ENCODE measurements around the gene ISOC2. TPM values are rescaled to one million over a fixed set of nuclear protein-coding genes. Genes with fewer than 3 reads are reported as not detected.

The ISOC2 gene
- total and polyA plus RNA-seq, 4 donors, result 49.1 to 181 (median 118) TPM

- DNase-seq (ENCODE audit: low spot score), result peak; percentile 29
- peaks cover 0 to 3% (median 1%) of the 10 kb centered on the region in 4 donors for H3K4me1 ChIP-seq (ENCODE audit: control insufficient read depth in 4 of 4, insufficient read depth in 4 of 4, low read length in 3 of 4)
- H3K9me3 ChIP-seq (ENCODE audit: control insufficient read depth in 4 of 4, low read length in 3 of 4), result peaks cover 0 to 2% (median 1%) of the 10 kb centered on the region in 4 donors
- TF ChIP-seq TAF1 (conservative IDR thresholded peaks at IDR 0.05), result no peak
- no peak for TF ChIP-seq HNF4A (conservative IDR thresholded peaks at IDR 0.05)
- no peak for TF ChIP-seq MAX (IDR thresholded peaks at IDR 0.05)
- H3K27me3 ChIP-seq (ENCODE audit: control insufficient read depth in 4 of 4, insufficient read depth in 4 of 4, low read length in 3 of 4), result peaks cover 6 to 19% (median 11%) of the 10 kb centered on the region in 4 donors
- H3K36me3 ChIP-seq (ENCODE audit: control insufficient read depth in 4 of 4, insufficient read depth in 3 of 4, low read depth in 1 of 4, low read length in 3 of 4), result no peaks in the 10 kb centered on the region
- WGBS, result 66% methylated on average over 5 of the region's 5 CpGs
- no peak overlapping the region for H3K27ac ChIP-seq (ENCODE audit: low read depth in 1 of 2, low read length in 2 of 2)
- H3K9ac ChIP-seq (ENCODE audit: low read depth in 1 of 2, low read length in 2 of 2), result no peak overlapping the region
- no peak overlapping the region for H3K4me3 ChIP-seq (ENCODE audit: low read depth in 1 of 3, low read length in 3 of 3)
These were observed 22.4 kb downstream of the ISOC2 start for GRCh38 chr19:55439052-55439451.

GRCh38 chr19:55437410-55437809 lies 24.0 kb downstream of the ISOC2 start:
- 5% methylated on average over 17 of the region's 17 CpGs for WGBS
- Histone ChIP-seq H3K4me3 (ENCODE audit: low read depth in 1 of 3, low read length in 3 of 3) (no peak overlapping the region), H3K27ac (ENCODE audit: low read depth in 1 of 2, low read length in 2 of 2) (no peak overlapping the region), H3K36me3 (ENCODE audit: control insufficient read depth in 4 of 4, insufficient read depth in 3 of 4, low read depth in 1 of 4, low read length in 3 of 4) (no peaks in the 10 kb centered on the region), H3K9ac (ENCODE audit: low read depth in 1 of 2, low read length in 2 of 2) (no peak overlapping the region), H3K4me1 (ENCODE audit: control insufficient read depth in 4 of 4, insufficient read depth in 4 of 4, low read length in 3 of 4) (peaks cover 0 to 3% (median 1%) of the 10 kb centered on the region in 4 donors), H3K27me3 (ENCODE audit: control insufficient read depth in 4 of 4, insufficient read depth in 4 of 4, low read length in 3 of 4) (peaks cover 10 to 19% (median 13%) of the 10 kb centered on the region in 4 donors), H3K9me3 (ENCODE audit: control insufficient read depth in 4 of 4, low read length in 3 of 4) (peaks cover 0 to 2% (median 1%) of the 10 kb centered on the region in 4 donors)
- TF ChIP-seq SP1 (IDR thresholded peaks at IDR 0.05) (no peak), FOXA2 (IDR thresholded peaks at IDR 0.05) (no peak), REST (IDR thresholded peaks at IDR 0.05) (peak; percentile 99), JUND (IDR thresholded peaks at IDR 0.05) (no peak)
- DNase-seq (ENCODE audit: low spot score), result peak; percentile 78

GRCh38 chr19:55436847-55437246 lies 24.6 kb downstream of the ISOC2 start:
- Histone ChIP-seq H3K27me3 (ENCODE audit: control insufficient read depth in 4 of 4, insufficient read depth in 4 of 4, low read length in 3 of 4) (peaks cover 7 to 23% (median 15%) of the 10 kb centered on the region in 4 donors), H3K4me3 (ENCODE audit: low read depth in 1 of 3, low read length in 3 of 3) (no peak overlapping the region), H3K9me3 (ENCODE audit: control insufficient read depth in 4 of 4, low read length in 3 of 4) (peaks cover 0 to 2% (median 1%) of the 10 kb centered on the region in 4 donors), H3K27ac (ENCODE audit: low read depth in 1 of 2, low read length in 2 of 2) (no peak overlapping the region), H3K9ac (ENCODE audit: low read depth in 1 of 2, low read length in 2 of 2) (no peak overlapping the region), H3K36me3 (ENCODE audit: control insufficient read depth in 4 of 4, insufficient read depth in 3 of 4, low read depth in 1 of 4, low read length in 3 of 4) (no peaks in the 10 kb centered on the region), H3K4me1 (ENCODE audit: control insufficient read depth in 4 of 4, insufficient read depth in 4 of 4, low read length in 3 of 4) (peaks cover 0 to 3% (median 1%) of the 10 kb centered on the region in 4 donors)
- 40% methylated on average over 8 of the region's 8 CpGs for WGBS
- no peak for DNase-seq (ENCODE audit: low spot score)
- no peak for TF ChIP-seq EGR1 (IDR thresholded peaks at IDR 0.05; ENCODE audit: low read depth in 2 of 2)
- no peak for TF ChIP-seq REST (IDR thresholded peaks at IDR 0.05)
- no peak for TF ChIP-seq RXRA (IDR thresholded peaks at IDR 0.05)
- no peak for TF ChIP-seq SP1 (IDR thresholded peaks at IDR 0.05)
- TF ChIP-seq JUND (IDR thresholded peaks at IDR 0.05), result no peak
- no peak for TF ChIP-seq ATF3 (IDR thresholded peaks at IDR 0.05)
- TF ChIP-seq FOXA1 (IDR thresholded peaks at IDR 0.05), result no peak
- TF ChIP-seq MAX (IDR thresholded peaks at IDR 0.05), result no peak
- no peak for TF ChIP-seq NR2F2 (IDR thresholded peaks at IDR 0.05)
- no peak for TF ChIP-seq RAD21 (IDR thresholded peaks at IDR 0.05)
- no peak for TF ChIP-seq ZBTB33 (IDR thresholded peaks at IDR 0.05)
- no peak for TF ChIP-seq HNF4A (conservative IDR thresholded peaks at IDR 0.05)
- TF ChIP-seq HNF4G (IDR thresholded peaks at IDR 0.05), result no peak
- TF ChIP-seq GABPA (IDR thresholded peaks at IDR 0.05 in 1 of 2, conservative IDR thresholded peaks at IDR 0.05 in 1 of 2), result no peak
- no peak for TF ChIP-seq FOXA2 (IDR thresholded peaks at IDR 0.05)
- TF ChIP-seq YY1 (IDR thresholded peaks at IDR 0.05), result no peak
